MM.1S (cell line): Measurements from ENCODE around the gene KIRREL3.

Experiments used
- EZH2 ChIP-seq: fragments of 300-600 bp; sonication (generic); optimal IDR thresholded peaks from 2 replicates; pipeline ENCODE3; 2017; ENCODE audit warnings: low read depth, mild to moderate bottlenecking, antibody characterized with exemption, low read length, mixed read lengths
- TF ChIP-seq, protein P1 (sequence below): fragments of 300-600 bp; sonication (generic); IDR thresholded peaks from 2 replicates; pipeline ENCODE4 v1.5.1; 2016; ENCODE audit warnings: antibody characterized with exemption, low read length, mixed read lengths

DNA sequence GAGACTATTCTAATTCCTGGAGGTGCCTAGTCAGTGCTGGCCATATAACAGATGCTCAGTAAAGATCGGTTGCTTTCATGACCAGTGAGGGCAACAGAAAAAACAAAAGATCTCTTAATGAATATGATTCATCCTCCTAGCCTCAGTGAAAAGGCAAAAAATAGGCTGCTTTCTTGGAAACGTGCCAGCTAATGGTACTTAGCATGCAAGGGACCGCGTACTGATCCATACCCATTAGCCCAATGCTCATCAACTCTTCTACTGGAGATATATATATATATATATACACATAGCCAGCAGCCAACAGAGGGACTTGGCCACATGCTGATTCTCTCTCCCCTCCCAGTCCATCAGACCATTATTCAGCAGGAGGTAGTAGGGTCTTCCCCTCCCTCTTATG, 320.4 kb downstream of the KIRREL3 start:
- TF ChIP-seq, protein P1, sequence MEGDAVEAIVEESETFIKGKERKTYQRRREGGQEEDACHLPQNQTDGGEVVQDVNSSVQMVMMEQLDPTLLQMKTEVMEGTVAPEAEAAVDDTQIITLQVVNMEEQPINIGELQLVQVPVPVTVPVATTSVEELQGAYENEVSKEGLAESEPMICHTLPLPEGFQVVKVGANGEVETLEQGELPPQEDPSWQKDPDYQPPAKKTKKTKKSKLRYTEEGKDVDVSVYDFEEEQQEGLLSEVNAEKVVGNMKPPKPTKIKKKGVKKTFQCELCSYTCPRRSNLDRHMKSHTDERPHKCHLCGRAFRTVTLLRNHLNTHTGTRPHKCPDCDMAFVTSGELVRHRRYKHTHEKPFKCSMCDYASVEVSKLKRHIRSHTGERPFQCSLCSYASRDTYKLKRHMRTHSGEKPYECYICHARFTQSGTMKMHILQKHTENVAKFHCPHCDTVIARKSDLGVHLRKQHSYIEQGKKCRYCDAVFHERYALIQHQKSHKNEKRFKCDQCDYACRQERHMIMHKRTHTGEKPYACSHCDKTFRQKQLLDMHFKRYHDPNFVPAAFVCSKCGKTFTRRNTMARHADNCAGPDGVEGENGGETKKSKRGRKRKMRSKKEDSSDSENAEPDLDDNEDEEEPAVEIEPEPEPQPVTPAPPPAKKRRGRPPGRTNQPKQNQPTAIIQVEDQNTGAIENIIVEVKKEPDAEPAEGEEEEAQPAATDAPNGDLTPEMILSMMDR, result no peak
- no peak for TF ChIP-seq EZH2
